T-helper 17 cell (primary cell): ENCODE data around the gene HS1BP3. TPM values are rescaled to one million over a fixed set of nuclear protein-coding genes. Genes with fewer than 3 reads are reported as not detected.
A peak's percentile ranks its signal among the peaks of the same experiment; 100 is the strongest.

Experiments
- ATAC-seq: fragments of 150-1000 bp; cut with Tn5 transposase; 2 replicates; pipeline ENCODE4 v1.10.0; 2021; ENCODE audit warnings: mild to moderate bottlenecking, moderate library complexity
- DNase-seq, 3 donors: peaks; one replicate each; pipeline versions ENCODE4 v3.0.0 to v3.0.0-alpha.2; 2020 to 2021
- H3K9me3 ChIP-seq: one replicate; pipeline ENCODE4 v1.7.0; 2013; ENCODE audit warnings: low read length, mild to moderate bottlenecking; ENCODE audit not compliant: control insufficient read depth, poor library complexity, severe bottlenecking
- H3K27ac Mint-ChIP-seq: one replicate; pipeline ENCODE4 v1.8.0; 2022; ENCODE audit warnings: mild to moderate bottlenecking, moderate library complexity, mixed read lengths
- H3K27me3 Mint-ChIP-seq: one replicate; pipeline ENCODE4 v1.8.0; 2022; ENCODE audit warnings: mixed read lengths
- H3K36me3 Mint-ChIP-seq: one replicate; pipeline ENCODE4 v1.8.0; 2022; ENCODE audit warnings: low read depth, mixed read lengths
- H3K4me1 Mint-ChIP-seq: one replicate; pipeline ENCODE4 v1.8.0; 2022; ENCODE audit warnings: mild to moderate bottlenecking, mixed read lengths
- H3K4me3 Mint-ChIP-seq: one replicate; pipeline ENCODE4 v1.8.0; 2022; ENCODE audit warnings: mild to moderate bottlenecking, moderate library complexity, mixed read lengths
- total RNA-seq, 4 donors: library from RNA in 2 of 4; stranded (reverse) in 2 of 4; gene quantifications; one replicate each; pipeline ENCODE4 v1.2.3 and lab custom pipeline; 2022 to 2026

Gene HS1BP3
- total RNA-seq, 2 donors from 2014 or later, result 12.8 to 13.7 TPM

DNA sequence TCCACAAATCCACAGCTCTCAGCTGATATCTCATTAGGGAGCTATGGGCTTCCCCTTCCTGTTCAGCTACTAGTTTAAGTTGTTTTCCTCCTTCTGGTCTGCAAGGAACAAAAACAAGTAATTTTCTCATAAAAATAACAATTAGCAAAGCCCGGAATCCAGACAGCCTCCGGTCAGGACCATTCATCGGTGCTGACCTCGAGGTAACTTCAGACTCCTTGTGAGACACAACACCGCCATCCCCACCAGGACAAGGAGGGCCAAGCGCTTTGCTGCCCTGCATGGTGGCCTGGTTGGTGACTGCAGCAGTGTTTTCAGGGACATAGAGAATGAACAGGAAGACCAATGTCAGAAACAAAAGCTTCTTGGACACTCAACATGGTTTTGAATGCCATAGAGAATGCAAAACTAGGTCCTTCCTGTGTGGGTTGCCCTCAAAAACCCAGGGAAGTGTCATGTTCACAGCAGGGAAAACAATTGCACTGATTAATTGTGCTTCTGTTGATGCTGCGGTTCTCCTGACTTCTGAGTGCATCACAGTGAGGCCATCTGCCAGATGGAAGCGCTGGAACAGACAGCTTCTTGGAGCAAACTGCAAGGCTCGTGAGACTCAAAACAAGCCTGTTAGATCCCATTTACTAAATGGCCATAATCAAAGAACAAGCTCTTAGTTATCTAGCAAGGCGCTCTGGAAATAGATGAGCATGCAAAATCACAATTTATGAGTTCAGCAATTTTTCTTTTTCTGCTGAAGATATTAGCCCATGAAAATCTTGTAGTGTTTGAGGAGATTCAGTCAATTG lies 77.1 kb downstream of the HS1BP3 start:
- H3K9me3 ChIP-seq, result no peaks in the 10 kb centered on the region
- H3K4me1 Mint-ChIP-seq, result peaks cover 16% of the 10 kb centered on the region
- no peaks in the 10 kb centered on the region for H3K27me3 Mint-ChIP-seq
- peaks cover 2% of the 10 kb centered on the region for H3K36me3 Mint-ChIP-seq
- H3K4me3 Mint-ChIP-seq, result no peak overlapping the region
- H3K27ac Mint-ChIP-seq, result peak overlapping the region; percentile 70
- DNase-seq (no peak), ATAC-seq (no peak)

DNA sequence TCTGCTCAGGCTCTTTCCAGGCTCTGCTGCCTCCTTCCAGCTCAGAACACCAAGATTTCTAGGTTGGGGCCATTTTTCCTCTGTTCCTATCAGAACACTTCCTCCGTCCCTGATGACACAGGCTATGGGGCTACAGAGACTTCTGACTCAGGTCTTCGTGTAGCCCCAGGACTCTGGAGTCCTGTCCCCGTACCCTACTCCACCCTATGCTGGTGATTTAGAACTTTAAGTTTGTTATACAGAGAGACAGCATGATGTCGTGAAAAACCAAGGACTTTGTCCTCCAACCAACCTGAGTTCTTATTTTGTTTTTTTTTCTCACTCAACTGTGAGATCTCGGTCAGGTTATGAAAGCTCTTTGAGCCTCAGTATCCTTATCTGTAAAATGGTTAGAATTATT lies 78.7 kb downstream of the HS1BP3 start:
- Mint-ChIP-seq H3K27ac (peak overlapping the region; percentile 70), H3K36me3 (peaks cover 2% of the 10 kb centered on the region), H3K4me1 (peaks cover 18% of the 10 kb centered on the region), H3K4me3 (no peak overlapping the region), H3K27me3 (no peaks in the 10 kb centered on the region)
- ATAC-seq (no peak), DNase-seq (no peak)
- no peaks in the 10 kb centered on the region for H3K9me3 ChIP-seq

DNA sequence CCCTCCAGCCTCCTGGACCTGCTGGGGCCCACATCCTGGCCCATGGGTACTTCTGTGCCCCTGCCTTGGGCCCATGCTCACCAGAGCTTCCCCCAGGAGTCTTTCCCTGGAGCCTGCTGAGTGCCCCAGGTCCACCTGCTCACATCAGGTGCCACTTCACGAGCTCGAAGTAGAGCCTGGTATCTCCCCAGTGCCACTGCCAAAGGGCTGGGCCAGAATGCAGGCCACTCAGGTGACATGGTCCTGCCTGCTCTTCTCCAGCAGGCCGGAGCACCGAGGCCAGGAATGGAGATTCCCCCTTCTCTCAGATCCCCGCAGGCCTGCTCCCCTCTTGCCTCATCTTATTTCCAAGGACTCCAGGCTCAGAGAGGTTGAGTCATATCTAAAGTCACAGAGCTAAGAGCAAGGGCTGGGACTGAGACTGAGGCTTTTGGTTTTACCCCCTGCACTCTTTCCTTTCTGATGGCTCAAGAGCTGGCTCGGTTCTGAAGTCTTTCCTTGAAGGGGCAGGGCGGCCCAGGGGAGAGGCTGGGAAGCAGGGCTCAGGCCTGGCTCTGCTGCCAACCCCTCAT lies 79.2 kb downstream of the HS1BP3 start:
- Mint-ChIP-seq H3K36me3 (peaks cover 1% of the 10 kb centered on the region), H3K4me1 (peaks cover 16% of the 10 kb centered on the region), H3K4me3 (no peak overlapping the region), H3K27me3 (peaks cover 5% of the 10 kb centered on the region), H3K27ac (peak overlapping the region; percentile 70)
- ATAC-seq (no peak), DNase-seq (no peak)
- no peaks in the 10 kb centered on the region for H3K9me3 ChIP-seq

DNA sequence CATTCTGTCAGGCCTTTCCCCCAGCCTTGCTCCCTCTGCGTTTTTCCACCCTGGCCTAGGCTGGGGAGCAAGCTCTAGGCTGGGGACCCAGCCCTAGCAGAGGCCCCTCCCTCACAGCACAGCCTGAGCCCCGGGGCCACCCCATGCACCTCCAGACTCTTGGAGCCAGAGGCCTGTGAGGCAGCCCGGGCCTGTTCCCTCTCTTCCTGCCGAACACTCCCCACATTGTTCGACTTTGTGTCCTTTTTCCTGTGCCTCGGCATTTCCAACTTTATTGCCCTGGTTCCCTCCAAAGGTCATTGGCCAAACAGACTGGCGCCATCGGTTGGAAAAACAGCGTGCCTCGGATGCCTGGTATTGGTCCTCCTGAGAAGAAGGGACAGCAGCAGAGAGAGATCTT lies 79.7 kb downstream of the HS1BP3 start:
- DNase-seq, result no peak
- Mint-ChIP-seq H3K36me3 (no peaks in the 10 kb centered on the region), H3K4me1 (peaks cover 11% of the 10 kb centered on the region), H3K27me3 (peaks cover 6% of the 10 kb centered on the region), H3K27ac (no peak overlapping the region), H3K4me3 (no peak overlapping the region)
- ATAC-seq, result no peak
- no peaks in the 10 kb centered on the region for H3K9me3 ChIP-seq

DNA sequence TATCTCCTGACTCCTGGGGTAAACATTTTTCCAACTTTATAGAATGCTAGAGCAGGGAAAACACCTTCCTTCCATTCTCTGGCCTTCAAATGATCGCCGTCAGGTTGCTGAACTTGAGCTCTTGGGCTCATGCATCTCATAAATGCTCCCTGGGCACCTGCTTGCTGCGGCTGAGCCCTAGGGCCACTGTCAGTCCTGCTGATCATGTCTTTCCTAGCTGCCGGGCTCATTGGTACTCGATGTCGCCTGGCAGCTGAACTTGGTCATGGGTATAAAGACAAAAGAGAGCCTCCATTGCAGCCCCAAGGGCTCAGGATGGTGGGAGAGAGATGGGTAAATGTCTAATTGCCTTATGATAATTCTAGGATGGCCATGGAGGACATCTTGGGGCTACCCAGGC lies 80.6 kb downstream of the HS1BP3 start:
- ATAC-seq (no peak), DNase-seq (no peak)
- no peaks in the 10 kb centered on the region for H3K9me3 ChIP-seq
- Mint-ChIP-seq H3K36me3 (no peaks in the 10 kb centered on the region), H3K27me3 (peaks cover 10% of the 10 kb centered on the region), H3K27ac (peak overlapping the region; percentile 86), H3K4me3 (no peak overlapping the region), H3K4me1 (peaks cover 8% of the 10 kb centered on the region)

DNA sequence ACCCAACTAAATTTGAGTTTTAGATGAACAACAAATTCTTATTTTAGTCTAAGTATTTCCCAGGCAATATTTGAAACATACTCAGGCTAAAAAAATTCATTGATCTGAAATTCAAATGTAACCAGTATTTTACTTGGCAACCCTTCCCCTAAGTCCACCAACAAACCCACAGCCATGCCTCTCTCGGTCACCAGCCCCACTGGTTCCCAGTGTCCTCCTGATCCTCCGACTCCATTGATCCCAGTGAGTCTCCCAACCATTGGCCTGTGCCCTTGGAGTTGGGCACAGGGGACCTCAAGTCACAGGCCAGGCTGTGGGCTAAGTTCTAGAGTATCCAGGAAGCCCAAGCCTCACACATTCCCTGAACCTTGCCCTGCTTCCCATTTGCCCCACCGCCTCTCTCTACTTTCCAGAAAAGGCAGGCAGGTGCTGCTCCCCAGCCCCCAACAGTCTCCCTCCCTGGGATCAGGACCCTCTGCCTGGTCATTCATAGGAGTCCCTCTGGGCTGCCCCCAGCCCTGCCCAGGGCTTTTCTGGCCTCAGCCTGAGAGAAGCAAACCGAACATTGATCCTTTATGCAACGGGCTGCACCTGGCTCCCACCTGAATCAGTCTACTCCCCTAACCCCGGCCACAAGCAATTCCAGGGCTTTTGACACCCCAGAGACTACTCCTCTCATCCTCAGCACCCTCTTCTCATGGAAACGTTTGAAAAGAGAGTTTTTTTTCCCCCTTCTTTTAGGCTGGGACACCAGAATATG lies 81.3 kb downstream of the HS1BP3 start:
- H3K27ac Mint-ChIP-seq, result peak overlapping the region; percentile 86
- DNase-seq (no peak), ATAC-seq (no peak)
- no peaks in the 10 kb centered on the region for H3K36me3 Mint-ChIP-seq
- no peak overlapping the region for H3K4me3 Mint-ChIP-seq
- H3K4me1 Mint-ChIP-seq, result peaks cover 8% of the 10 kb centered on the region
- H3K9me3 ChIP-seq, result no peaks in the 10 kb centered on the region
- H3K27me3 Mint-ChIP-seq, result peaks cover 14% of the 10 kb centered on the region

DNA sequence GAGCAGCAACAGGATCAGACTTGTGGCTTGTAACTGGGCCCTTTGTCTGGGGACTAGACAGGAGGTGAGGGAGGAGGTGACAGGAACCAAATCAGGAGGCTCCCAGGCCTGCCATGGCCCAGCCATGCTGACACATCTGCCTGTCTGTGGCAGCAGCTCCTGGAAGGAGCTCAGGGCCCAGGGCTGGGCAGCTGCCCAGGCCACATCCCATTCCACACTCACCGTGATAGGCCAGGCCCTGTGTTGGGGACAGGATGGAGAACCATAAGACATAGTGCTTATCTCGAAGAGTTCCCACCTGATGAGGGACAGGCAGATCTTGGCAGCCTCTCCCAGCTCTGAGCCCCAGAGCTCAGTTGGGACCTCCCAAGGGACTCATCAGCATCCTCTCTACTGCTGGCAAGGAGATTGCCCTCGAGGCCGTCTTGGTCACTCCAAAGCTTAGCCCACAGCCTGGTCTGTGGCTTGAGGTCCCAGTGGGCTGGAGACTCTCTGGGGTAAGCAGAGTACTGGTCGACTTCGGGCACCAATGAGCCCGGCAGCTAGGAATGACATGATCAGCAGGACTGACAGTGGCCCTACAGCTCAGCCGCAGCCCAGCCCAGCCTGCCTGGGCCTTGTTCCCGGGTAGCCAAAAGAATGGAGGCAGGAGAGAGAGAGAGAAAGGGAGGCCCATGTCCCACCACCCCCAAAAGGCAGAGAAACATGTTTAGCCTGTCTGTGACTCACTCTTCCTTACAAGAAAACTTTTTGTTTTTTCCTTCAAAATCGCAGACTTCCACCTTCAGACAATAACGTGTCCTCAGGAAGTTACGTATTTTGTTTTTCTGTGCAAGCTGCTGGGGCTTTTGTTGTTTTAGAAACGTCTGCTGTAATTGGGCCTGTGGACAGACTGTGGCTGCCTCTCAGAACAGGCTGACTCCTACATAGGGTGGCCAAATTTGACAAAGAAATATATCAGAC lies 82.1 kb downstream of the HS1BP3 start:
- no peak overlapping the region for H3K4me3 Mint-ChIP-seq
- H3K27me3 Mint-ChIP-seq, result peaks cover 19% of the 10 kb centered on the region
- no peaks in the 10 kb centered on the region for H3K9me3 ChIP-seq
- H3K36me3 Mint-ChIP-seq, result no peaks in the 10 kb centered on the region
- H3K4me1 Mint-ChIP-seq, result peaks cover 4% of the 10 kb centered on the region
- H3K27ac Mint-ChIP-seq, result peak overlapping the region; percentile 86
- no peak for DNase-seq
- ATAC-seq, result peak; percentile 78

DNA sequence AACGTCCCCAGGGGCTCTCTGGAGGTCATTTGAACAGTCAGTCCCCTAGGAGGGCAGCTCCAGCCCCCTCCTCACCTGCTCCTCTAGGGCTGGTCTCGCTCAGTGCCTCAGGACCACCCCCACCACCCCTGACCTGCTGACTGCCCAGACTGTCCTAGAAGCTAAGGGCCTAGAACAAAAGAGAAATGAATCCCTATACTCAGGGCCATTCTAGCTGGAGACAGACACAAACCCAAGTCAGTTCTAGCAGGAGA lies 83.0 kb downstream of the HS1BP3 start:
- H3K27me3 Mint-ChIP-seq, result peaks cover 24% of the 10 kb centered on the region
- H3K4me1 Mint-ChIP-seq, result peaks cover 4% of the 10 kb centered on the region
- ATAC-seq (no peak), DNase-seq (no peak)
- peak overlapping the region; percentile 49 for H3K27ac Mint-ChIP-seq
- H3K9me3 ChIP-seq, result no peaks in the 10 kb centered on the region
- no peaks in the 10 kb centered on the region for H3K36me3 Mint-ChIP-seq
- H3K4me3 Mint-ChIP-seq, result no peak overlapping the region

Other genes starting within 250 kb of the HS1BP3 start
- 10 to 100 TPM; 59.8 to 62.9 TPM for gene RHOB, start 204.0 kb downstream of the HS1BP3 start, total RNA-seq
- gene GDF7, start 16.0 kb upstream of the HS1BP3 start, total RNA-seq, result under 1 TPM; 0.16 to 0.72 TPM
- 10 to 100 TPM; 11.2 to 14.1 TPM for gene LDAH, start 172.0 kb upstream of the HS1BP3 start, total RNA-seq